OCI-LY3 (cell line): ENCODE measurements around the gene SASS6.

Source experiments
- EZH2phosphoT487 ChIP-seq: fragments of 200-600 bp; shearing (Covaris generic); IDR thresholded peaks from 2 replicates; pipeline ENCODE4 v1.6.1; 2018; ENCODE audit warnings: antibody characterized with exemption, mixed run types, low read depth
- TF ChIP-seq, protein P1 (sequence below): fragments of 200-600, 300-600 bp; sonication (generic); IDR thresholded peaks from 2 replicates; pipeline ENCODE4 v1.5.1; 2014; ENCODE audit warnings: antibody characterized with exemption, low read length, low read depth

DNA sequence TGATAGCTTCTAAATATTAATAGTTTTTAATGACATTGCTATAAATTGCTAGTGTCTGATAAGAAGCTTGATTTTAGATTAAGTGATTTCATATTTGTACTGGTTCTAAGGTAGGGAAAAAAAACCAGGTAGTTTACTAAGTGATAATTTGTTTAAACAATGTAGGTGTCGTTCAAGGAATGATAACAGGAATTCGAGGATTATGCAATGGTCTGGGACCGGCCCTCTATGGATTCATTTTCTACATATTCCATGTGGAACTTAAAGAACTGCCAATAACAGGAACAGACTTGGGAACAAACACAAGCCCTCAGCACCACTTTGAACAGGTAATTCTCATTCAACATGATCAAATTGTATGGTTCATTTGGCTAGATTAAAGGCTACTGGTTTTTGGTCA is 52.4 kb downstream of the SASS6 start:
- TF ChIP-seq, protein P1, sequence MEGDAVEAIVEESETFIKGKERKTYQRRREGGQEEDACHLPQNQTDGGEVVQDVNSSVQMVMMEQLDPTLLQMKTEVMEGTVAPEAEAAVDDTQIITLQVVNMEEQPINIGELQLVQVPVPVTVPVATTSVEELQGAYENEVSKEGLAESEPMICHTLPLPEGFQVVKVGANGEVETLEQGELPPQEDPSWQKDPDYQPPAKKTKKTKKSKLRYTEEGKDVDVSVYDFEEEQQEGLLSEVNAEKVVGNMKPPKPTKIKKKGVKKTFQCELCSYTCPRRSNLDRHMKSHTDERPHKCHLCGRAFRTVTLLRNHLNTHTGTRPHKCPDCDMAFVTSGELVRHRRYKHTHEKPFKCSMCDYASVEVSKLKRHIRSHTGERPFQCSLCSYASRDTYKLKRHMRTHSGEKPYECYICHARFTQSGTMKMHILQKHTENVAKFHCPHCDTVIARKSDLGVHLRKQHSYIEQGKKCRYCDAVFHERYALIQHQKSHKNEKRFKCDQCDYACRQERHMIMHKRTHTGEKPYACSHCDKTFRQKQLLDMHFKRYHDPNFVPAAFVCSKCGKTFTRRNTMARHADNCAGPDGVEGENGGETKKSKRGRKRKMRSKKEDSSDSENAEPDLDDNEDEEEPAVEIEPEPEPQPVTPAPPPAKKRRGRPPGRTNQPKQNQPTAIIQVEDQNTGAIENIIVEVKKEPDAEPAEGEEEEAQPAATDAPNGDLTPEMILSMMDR: no peak
- no peak for TF ChIP-seq EZH2phosphoT487
